Thyroid gland (tissue), 4 donors: ENCODE measurements around the gene SUMF1.

Experiments
- POLR2A ChIP-seq, 2 donors: fragments of 450-650 bp; IDR thresholded peaks; one replicate each; pipeline ENCODE4 v1.6.1; 2017; ENCODE audit warnings: antibody characterized with exemption in 2 of 2, mild to moderate bottlenecking in 2 of 2, moderate library complexity in 1 of 2
- TF ChIP-seq, protein P1 (sequence below), 6 experiments: fragments of 200-600 bp in 3 of 6; fragments of 450-650 bp in 3 of 6; sonication (generic) in 3 of 6; IDR thresholded peaks; one replicate each; pipeline ENCODE4 v1.5.1; 2016 to 2019; ENCODE audit warnings: antibody characterized with exemption in 6 of 6, mild to moderate bottlenecking in 2 of 6, inconsistent platforms in 1 of 6, moderate library complexity in 1 of 6

DNA sequence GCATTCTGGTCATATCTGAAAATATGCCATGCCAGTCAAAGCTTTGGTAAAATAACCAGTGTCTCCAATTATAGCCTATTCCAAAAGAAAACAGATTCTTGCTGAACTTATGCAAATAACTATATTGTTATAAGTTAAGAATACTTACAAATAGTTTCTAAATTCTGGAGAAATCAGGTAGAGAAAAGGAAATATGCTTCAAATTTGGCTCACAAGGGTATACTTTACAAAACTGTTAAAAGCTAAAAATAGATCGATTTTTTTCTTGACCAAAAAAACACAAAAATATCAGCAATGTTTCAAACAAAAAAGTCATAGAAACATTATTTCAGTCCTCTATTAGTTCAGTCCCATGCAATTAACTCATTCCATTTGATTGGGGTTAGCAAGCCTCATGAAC is 140.2 kb downstream of the SUMF1 start:
- TF ChIP-seq, protein P1, sequence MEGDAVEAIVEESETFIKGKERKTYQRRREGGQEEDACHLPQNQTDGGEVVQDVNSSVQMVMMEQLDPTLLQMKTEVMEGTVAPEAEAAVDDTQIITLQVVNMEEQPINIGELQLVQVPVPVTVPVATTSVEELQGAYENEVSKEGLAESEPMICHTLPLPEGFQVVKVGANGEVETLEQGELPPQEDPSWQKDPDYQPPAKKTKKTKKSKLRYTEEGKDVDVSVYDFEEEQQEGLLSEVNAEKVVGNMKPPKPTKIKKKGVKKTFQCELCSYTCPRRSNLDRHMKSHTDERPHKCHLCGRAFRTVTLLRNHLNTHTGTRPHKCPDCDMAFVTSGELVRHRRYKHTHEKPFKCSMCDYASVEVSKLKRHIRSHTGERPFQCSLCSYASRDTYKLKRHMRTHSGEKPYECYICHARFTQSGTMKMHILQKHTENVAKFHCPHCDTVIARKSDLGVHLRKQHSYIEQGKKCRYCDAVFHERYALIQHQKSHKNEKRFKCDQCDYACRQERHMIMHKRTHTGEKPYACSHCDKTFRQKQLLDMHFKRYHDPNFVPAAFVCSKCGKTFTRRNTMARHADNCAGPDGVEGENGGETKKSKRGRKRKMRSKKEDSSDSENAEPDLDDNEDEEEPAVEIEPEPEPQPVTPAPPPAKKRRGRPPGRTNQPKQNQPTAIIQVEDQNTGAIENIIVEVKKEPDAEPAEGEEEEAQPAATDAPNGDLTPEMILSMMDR (IDR thresholded peaks at IDR 0.05): no peak
- TF ChIP-seq POLR2A (IDR thresholded peaks at IDR 0.05): no peak
